Measurements from ENCODE around the gene NOC2L. TPM values are rescaled to one million over a fixed set of nuclear protein-coding genes. Genes with fewer than 3 reads are reported as not detected.

NOC2L gene
- total RNA-seq, 4 donors from 2014 or later = 17.8 to 45.4 (median 23.5) TPM

DNA sequence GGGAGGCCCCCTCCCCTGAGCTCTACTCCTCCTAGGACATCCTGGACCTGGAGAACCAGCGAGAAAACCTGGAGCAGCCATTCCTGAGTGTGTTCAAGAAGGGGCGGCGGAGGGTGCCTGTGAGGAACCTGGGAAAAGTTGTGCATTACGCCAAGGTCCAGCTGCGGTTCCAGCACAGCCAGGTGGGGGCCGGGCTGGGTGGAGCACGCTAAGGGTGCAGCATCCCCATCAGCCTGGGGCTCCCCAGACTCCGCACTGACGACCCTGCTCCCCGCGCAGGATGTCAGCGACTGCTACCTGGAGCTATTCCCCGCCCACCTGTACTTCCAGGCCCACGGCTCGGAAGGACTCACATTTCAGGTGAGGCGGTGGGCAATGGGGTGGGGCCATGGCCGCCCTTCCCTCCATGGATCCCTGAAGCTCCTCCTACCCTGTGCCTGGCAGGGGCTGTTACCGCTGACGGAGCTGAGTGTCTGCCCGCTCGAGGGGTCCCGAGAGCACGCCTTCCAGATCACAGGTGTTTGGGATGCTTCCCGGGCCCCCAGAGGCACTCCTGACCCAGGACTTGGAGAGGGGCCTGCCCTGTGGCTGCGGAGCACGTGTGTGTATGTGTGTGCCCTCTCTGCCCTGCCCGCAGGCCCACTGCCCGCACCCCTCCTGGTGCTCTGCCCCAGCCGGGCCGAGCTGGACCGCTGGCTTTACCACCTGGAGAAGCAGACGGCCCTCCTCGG, 11.4 kb upstream of the NOC2L start:
- TF ChIP-seq, protein P1, sequence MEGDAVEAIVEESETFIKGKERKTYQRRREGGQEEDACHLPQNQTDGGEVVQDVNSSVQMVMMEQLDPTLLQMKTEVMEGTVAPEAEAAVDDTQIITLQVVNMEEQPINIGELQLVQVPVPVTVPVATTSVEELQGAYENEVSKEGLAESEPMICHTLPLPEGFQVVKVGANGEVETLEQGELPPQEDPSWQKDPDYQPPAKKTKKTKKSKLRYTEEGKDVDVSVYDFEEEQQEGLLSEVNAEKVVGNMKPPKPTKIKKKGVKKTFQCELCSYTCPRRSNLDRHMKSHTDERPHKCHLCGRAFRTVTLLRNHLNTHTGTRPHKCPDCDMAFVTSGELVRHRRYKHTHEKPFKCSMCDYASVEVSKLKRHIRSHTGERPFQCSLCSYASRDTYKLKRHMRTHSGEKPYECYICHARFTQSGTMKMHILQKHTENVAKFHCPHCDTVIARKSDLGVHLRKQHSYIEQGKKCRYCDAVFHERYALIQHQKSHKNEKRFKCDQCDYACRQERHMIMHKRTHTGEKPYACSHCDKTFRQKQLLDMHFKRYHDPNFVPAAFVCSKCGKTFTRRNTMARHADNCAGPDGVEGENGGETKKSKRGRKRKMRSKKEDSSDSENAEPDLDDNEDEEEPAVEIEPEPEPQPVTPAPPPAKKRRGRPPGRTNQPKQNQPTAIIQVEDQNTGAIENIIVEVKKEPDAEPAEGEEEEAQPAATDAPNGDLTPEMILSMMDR (IDR thresholded peaks at IDR 0.05; ENCODE audit: low read depth) = no peak

DNA sequence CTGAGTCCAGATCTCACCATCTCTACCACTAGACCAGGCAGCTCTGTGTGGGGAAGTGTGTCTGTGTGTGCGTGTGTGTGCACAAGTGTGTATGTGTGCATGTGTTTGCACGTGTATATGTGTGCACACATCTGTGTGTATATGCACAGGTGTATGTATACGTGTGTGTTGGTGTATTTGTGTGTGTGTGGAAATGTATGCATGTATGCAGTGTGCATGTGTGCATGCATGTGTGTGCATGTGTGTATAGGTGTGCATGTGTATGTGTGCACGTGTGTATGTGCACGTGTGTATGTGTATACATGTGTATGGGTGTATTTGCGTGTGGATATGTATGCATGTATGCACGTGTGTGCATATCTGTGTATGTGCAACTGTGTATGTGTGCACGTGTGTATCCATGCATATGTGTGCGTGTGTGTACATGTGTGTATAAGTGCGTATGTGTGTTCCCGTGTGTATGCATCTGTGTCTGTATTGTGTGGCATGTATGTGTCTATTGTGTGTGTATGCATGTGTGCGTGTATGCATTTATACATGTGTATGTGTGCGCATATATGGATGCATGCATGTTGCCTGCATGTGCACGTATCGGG, 10.3 kb upstream of the NOC2L start:
- TF ChIP-seq, protein P1 (IDR thresholded peaks at IDR 0.05; ENCODE audit: low read depth) = no peak

DNA sequence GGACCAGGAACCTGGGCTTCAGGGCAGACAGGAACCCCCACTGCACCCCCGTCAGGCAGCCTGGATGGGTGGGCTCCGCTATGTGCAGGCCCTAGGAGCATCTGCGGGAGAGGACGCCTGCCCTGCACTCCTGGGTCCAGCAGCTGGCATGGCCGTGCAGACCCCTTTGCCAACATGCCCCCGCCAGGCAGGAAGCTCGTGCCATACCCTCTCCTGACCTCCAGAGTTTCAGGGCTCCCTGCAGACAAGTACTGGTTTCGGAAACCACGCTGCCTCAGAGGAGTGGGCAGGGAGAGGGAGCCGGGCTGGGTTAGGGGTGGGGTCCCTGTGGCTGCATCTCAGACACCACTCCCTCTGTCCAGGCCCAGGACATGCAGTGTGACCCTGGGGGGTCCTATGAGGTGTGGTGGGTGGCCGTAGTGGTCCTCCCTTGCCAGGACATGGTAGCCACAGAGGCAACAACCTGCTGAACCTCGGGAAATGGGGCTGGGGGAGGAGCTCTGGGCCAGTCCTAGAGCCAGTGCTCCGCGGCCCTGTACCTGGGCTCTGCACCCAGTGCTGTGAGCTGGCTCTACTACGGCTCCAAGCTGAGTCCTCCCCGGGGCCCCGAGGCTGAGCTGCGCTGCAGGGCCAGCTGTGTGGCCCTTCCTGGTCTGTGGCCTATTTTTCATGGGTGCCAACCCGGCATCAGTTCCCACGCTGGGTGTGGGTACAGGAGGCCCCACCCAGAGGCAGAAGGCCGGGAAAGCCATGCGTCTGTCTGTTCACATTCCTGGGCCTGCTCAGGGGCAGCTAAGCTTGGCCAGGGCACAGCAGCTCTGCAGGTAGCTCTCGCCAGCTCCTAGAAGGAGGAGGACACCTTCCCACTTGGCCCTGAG, 8.6 kb upstream of the NOC2L start:
- TF ChIP-seq, protein P1 (IDR thresholded peaks at IDR 0.05; ENCODE audit: low read depth) = no peak

DNA sequence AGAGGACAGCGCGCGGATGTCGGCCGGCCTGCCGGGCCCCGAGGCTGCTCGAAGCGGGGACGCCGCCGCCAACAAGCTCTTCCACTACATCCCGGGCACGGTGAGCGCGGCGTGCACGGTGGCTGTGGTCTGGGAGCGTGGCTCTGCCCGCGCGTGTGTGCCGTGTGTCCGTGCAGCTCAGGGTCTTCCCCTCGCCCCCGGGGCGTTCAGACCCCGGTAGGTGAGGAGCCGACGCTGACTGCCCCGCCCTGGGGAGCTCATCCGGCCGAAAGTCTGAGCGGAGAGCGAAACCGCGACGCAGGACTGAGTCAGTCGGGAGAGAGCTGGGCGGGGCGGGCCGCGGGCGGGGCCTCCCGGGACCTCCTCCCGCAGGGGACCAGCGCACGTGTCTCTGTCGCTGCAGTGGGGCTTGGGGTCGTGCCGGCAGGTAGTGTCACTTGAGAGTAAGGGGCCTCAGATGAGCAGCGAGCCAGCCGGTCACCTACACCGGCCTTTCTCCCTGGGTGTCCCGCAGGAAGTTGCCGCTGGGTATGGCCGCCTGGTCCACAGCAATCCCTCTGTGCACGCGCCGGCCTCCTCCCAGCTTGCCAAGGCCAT, 7.7 kb upstream of the NOC2L start:
- TF ChIP-seq, protein P1 (IDR thresholded peaks at IDR 0.05; ENCODE audit: low read depth) = no peak

DNA sequence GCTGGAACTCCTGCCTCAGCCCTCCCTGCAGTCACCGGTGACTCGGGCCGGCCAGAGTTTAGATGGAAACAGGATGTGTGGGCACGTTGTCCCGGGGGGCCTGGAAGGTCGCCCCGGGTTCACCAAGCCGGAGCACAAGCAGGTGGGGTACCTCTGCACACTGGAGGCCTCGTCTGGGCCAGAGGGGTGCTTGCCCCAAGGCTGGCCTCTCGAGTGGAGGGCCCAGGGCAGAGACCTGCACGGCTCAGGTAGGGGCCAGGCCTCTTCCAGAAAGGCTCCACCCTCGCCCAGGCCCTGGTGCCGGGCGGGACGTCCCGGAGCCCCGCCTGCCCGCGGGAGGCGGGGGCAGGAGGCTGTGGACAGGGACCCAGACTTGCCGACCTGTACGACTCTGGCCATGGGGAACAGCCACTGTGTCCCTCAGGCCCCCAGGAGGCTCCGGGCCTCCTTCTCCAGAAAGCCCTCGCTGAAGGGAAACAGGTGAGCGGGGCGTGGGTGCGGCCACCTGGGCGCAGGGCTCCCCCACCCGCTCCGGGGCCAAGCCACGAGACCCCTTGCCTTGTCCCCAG, 7.2 kb upstream of the NOC2L start, which contains the start of gene PLEKHN1:
Gene PLEKHN1, plus strand, starts transcription at position 348 of the 569 bp plus-strand sequence. Its CDS starts 50 bp downstream, at position 398.
- TF ChIP-seq, protein P1 (IDR thresholded peaks at IDR 0.05; ENCODE audit: low read depth) = no peak

DNA sequence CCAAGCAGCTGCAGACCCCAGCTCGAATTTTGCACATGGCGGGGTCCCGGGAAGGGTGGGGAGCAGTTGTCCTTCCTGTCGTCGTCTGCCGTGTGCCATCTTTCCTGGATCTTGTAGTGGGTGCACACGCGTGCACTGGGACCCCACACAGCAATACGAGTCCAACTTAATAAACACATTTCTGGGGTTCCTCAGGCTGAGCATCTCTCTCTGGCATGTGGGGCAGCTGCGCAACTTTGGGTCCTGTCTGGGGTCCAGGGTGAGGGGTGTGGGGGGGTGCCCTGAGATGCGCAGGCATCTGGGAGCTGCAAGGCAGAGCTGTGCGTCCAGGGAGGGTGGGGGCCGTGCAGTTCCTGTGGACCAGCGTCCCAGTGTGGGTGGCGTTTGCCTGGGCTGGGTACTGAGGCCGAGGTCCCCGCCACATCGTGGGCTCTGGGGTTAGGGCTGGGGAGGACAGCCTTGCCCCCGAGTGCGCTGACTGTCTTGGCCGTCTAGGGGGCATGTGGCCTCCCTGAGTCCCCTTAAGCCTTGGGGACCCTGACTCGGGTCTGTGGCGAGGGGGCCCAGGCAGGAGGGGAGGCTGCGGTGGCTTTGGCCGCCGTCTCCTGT, 6.6 kb upstream of the NOC2L start:
- TF ChIP-seq, protein P1 (IDR thresholded peaks at IDR 0.05; ENCODE audit: low read depth) = no peak
